HG03175 (cell line): ENCODE measurements around the gene RAD51B.

ENCODE experiments used
- ATAC-seq: cut with Tn5 transposase; IDR thresholded peaks from one replicate; pipeline ENCODE4 v1.9.1; 2021; ENCODE audit warnings: mild to moderate bottlenecking, moderate library complexity; ENCODE audit not compliant: unreplicated experiment

The RAD51B gene

GRCh38 chr14:67833403-67833802 lies 13.8 kb downstream of the RAD51B start:
- ATAC-seq = no peak

- ATAC-seq = no peak
Observed at GRCh38 chr14:67835596-67835995, 16.0 kb downstream of the RAD51B start.

GRCh38 chr14:67837011-67837624 lies 17.5 kb downstream of the RAD51B start:
- no peak for ATAC-seq

- ATAC-seq = no peak
Observed at GRCh38 chr14:67846029-67846610, 26.5 kb downstream of the RAD51B start.

GRCh38 chr14:67850066-67850830 lies 30.7 kb downstream of the RAD51B start:
- ATAC-seq = no peak

- ATAC-seq = no peak
Observed at GRCh38 chr14:67851785-67852410, 32.3 kb downstream of the RAD51B start.

GRCh38 chr14:67852926-67853604 lies 33.5 kb downstream of the RAD51B start:
- no peak for ATAC-seq

GRCh38 chr14:67853715-67854114 lies 34.1 kb downstream of the RAD51B start:
- ATAC-seq = no peak

- ATAC-seq = no peak
Observed at GRCh38 chr14:67856827-67857226, 37.2 kb downstream of the RAD51B start.

GRCh38 chr14:67857778-67858350 lies 38.3 kb downstream of the RAD51B start:
- no peak for ATAC-seq

- no peak for ATAC-seq
Observed at GRCh38 chr14:67859169-67859749, 39.7 kb downstream of the RAD51B start.

- no peak for ATAC-seq
Observed at GRCh38 chr14:67863223-67863622, 43.6 kb downstream of the RAD51B start.

- no peak for ATAC-seq
Observed at GRCh38 chr14:67875175-67876006, 55.8 kb downstream of the RAD51B start.

GRCh38 chr14:67879026-67879425 lies 59.4 kb downstream of the RAD51B start:
- ATAC-seq = no peak

- ATAC-seq = peak; percentile 96
Observed at GRCh38 chr14:67881225-67881624, 61.6 kb downstream of the RAD51B start.

GRCh38 chr14:67882986-67883555 lies 63.5 kb downstream of the RAD51B start:
- ATAC-seq = no peak

- no peak for ATAC-seq
Observed at GRCh38 chr14:67883717-67884116, 64.1 kb downstream of the RAD51B start.

GRCh38 chr14:67886191-67886590 lies 66.6 kb downstream of the RAD51B start:
- no peak for ATAC-seq

GRCh38 chr14:67887478-67887877 lies 67.9 kb downstream of the RAD51B start:
- ATAC-seq = no peak
